Measurements from ENCODE around the gene RAB11FIP3.

The RAB11FIP3 gene

DNA sequence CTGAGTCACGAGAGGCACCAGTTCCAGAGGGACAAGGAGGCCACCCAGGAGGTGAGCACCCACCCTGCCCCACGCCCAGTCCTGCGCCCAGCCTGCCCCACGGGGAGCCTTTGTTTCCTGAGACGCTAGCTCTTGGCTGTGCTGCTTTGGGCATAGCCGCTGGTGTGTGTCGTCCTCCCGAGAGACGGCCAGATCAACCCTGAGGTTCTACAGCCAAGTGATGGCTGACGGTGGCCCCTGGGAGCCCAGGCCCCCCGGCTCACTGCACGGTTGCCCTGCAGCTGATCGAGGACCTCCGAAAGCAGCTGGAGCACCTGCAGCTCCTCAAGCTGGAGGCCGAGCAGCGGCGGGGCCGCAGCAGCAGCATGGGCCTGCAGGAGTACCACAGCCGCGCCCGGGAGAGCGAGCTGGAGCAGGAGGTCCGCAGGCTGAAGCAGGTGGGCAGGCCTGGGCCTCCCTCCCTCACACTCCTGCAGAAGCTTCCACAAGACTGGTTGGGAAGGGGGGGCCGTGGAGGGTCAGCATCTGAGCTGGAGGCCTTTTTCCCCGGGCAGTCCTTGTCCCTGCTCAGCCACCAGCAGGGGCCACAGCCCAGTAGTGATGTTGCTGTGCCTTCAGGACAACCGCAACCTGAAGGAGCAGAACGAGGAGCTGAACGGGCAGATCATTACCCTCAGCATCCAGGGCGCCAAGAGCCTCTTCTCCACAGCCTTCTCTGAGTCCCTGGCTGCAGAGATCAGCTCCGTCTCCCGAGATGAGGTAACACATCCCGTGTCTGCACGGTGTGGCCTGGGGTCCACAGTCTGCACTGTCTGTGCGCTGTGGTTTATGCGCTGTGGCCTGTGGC lies 94.6 kb downstream of the RAB11FIP3 start:
- no peak for DNase-seq

- DNase-seq: no peak
Measured at GRCh38 chr16:520847-521246, 95.4 kb downstream of the RAB11FIP3 start.

DNA sequence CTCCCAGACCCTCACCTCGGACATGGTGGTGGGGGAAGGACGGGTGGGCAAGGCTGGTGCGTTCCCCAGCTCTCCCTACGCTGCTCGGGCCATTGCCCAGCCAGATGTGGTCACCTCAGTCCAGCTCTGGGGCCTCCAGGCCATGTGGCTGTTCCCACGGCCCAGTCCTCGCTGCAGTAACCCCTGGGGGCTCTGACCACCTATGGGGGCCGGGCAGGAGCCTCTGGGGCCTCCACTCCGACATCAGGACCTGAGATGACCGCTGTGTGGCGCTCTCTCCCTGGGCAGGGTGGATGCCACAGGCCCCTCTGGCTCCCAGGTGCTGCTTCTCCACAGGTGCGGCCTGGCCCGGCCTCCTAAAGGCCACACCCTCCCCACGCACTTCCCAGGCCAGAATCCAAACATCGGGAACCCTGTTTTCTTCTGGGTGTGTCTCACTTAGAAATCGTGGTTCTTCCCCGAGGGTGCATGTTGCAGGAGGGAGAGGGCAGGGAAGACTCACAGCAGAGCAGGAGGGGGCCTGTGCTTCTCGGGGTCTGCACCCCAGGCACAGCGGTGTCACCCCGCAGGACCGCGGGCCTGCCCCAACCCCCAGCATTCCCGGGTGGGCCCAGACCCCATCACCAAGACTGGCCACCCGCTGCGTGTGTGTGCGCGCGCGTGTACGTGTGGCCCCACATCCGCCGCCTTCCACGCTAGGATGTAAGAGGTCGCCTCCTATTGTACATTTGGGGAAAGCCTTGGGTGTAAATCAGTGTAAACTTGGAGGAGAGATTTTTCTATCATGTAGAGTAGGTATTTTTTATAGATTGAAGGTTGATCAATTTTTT lies 96.1 kb downstream of the RAB11FIP3 start:
- no peak for DNase-seq

GRCh38 chr16:522320-523096 lies 97.1 kb downstream of the RAB11FIP3 start:
- no peak for DNase-seq

GRCh38 chr16:523097-523741 lies 97.8 kb downstream of the RAB11FIP3 start:
- DNase-seq: no peak

DNA sequence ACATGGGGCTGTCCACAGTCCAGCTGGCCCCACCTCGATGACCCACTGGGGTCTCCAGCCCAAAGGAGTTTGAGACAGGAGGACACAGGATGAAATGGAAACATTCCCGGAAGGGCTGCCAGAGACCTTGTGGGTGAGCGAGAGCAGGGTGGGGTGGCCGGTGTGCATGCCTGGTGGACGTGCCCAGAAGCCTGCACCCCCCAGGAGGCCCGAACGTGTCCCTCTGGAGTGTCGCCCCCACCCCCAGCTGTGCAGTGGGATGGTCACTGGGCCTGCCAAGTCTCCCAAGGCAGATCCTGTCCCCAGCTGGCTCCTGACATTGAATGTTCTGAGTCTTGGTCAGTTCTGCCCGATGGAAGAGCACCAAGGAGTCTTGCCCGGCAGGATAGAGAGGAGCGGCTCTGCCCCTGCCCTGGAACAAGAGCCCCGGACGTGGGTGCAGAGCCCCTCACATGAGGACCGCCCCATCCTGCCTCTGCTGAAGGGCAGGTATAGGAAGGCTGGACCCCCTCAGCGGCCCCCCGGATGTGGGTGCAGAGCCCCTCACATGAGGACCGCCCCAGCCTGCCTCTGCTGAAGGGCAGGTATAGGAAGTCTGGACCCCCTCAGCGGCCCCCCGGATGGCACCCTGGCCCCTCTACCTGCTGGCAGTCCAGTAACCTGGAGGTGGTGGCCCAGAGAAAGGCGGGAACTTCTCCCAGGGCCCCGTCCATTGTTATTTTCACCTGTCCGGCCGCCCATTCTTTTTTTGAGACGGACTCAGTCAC lies 99.0 kb downstream of the RAB11FIP3 start:
- DNase-seq: no peak

- DNase-seq: no peak
Measured at GRCh38 chr16:525123-525519, 99.7 kb downstream of the RAB11FIP3 start.

DNA sequence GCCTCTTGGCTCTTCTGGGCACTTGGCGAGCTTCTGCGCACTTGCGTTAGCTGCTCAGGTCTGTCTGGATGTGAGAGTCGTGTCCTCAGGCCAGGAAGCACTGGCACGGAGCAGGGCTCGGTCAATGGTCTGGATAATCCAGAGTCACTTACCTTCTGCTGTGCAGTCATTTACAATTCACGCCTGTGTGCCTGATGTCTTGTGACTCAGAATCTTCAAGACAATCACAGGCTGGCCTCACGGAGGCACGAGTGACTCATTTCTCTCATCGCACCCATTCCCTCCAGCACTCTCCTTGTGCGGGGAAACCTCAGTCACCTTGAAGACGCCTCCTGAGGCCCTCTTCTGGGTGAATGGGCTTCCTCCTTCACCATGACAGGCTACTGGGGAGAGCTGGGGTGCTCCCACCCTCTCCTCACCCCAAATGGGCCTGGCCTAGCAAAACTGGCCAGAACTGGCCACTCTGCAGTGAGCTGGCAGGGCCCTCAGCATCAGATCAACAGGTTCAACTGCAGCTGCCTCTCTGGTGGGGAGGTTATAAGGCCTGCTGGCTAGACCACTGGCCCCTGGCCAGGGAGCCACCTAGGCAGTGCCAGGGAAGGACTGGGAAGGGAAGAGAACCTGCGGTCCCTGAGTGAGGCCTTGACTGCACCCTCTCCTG lies 100.2 kb downstream of the RAB11FIP3 start:
- DNase-seq: peak; percentile 13

DNA sequence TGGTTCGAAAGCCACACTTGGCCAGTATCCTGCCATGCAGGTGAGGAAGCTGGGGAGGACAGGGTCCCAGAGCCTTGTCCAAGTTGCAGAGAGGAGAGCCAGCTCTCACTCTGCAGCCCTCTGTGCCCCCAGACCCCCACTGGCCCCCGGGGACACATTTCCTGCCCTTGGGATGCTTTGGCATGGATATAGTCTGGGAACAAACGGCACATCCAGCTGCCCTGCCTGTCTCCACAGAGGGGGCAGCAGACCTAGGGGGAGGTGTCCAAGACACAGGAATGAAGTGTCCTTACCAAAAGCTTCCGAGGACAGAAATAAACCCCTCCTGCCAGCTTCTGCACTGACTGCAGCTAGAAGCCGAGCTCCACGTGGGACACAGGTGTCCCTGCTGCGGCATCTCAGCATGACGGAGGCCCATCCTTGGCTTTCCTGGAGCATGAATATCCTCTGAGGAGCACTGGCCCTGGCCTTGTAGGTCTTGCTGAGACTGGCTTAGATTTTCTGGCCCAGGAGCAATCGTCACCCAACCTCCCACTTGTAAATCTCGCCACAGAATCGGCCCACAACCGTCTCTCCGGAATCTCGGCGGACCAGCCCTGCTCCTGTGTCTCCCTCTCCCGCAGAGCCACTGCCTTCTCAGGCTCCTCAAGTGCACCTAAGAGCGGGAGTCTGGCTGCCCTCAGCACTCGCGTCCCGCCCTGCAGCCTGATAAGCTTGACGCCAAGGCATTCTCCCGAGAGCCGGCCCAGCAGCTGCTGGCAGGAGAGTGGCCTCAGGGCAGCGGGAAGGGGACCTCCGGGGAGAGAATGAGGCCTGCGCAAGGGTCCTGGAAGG lies 100.9 kb downstream of the RAB11FIP3 start:
- DNase-seq: no peak

- DNase-seq: peak; percentile 44
Measured at GRCh38 chr16:527015-527903, 101.8 kb downstream of the RAB11FIP3 start, which contains the start of gene CAPN15. Gene CAPN15 (plus strand): TSS chr16:527712. CDS start chr16:546839, 19,127 bp downstream.

DNA sequence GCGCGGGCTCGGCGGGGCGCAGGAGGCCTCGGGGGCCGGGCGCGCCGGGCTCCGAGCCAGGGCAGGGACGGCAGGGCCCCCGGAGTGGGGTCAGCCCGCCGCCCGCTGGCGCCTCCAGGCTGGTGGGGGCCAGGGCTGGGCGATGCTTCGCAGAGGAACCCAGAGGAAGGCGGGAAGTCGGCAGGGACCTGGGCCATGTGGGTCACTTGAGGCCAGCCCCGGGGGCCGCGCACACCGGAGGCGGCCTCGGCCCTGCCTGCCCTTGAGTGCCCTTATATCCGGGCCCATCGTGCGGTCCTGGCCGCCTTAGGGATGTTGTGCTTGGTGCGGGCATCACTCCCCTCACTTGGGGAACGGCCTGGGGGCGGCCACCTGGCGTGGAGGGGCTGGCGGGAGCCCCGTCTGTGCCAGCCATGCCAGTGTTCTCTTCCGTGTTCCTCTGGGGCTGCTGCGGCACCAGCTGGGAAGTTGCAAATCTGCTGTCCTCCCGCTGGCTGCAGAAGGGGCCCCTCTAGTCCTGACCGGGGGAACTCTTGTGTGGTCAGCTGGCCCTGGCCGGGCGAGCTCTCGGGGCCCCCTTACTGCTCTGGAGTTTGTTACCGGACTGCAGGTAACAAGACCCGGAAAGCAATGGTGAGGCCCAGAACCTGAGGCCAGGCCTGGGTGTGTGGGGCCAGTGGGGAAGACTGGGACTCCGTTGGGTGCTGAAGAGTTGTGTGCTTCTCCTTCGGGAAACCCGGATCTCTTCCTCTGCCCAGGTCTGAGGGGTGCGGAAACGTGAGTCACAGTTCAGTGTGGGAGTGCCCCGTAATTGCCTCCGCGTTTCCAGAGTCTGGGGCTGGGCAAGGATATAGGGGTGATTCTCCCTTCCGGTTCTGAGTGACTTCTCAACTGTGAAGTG lies 102.9 kb downstream of the RAB11FIP3 start:
- no peak for DNase-seq

GRCh38 chr16:529012-529575 lies 103.6 kb downstream of the RAB11FIP3 start:
- DNase-seq: no peak

DNA sequence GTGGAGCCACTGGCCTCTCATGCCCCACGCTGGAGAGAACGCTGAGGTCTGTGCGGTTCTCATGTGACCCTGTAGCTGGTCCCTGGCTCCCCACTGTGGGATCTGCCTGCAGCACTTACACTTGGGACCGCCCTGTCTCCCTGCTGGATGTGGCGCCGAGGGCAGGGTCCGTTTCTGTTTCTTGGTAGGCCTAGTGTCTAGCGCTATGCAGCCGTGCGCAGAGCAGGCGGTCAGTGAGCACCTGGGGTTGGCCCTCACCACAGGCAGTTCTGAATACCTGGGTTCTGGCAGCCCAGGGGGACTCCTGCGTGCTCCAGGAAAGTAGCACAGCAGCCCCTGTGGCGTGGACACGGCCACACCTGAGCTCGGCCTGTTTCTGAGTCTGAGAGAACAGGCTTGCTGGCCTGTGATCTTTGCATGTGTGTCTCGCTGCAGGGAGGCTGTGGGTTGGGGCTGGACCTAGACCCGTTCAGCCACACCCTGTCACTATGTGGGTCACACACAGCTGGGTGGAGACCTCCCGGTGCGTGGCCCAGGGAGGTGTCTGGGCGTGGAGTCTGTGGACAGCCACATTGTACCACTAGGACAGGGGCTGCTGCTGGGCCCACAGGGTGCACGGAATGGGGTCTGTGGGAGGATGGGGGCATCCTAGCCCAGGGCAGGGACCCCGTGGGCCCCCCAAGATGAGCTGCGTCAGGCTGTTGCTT lies 104.8 kb downstream of the RAB11FIP3 start:
- no peak for DNase-seq

DNA sequence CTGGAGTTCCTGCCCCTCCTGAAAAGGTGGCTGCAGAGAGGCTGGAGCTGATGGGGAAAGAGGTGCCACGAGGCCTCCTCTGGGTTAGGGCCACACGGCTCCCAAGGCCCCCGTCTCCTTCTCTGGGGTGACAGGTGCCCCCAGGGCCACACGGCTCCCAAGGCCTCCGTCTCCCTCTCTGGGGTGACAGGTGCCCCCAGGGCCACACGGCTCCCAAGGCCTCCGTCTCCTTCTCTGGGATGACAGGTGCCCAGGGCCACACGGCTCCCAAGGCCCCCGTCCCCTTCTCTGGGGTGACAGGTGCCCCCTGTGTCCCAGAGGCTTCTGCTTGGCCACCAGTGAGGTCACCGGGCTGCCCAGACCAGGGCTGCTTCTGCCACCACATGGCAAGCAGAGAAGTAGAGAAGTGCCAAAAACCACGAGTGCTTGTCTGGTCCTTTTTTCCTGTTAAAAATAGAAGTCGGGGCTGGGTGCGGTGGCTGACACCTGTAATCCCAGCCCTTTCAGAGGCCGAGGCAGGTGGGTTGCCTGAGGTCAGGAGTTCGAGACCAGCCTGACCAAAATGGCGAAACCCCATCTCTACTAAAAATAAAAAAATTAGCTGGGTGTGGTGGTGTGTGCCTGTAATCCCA lies 106.2 kb downstream of the RAB11FIP3 start:
- no peak for DNase-seq

- DNase-seq: no peak
Measured at GRCh38 chr16:533391-534123, 108.1 kb downstream of the RAB11FIP3 start.

- DNase-seq: no peak
Measured at GRCh38 chr16:534135-534534, 108.7 kb downstream of the RAB11FIP3 start.
